Stimulated activated CD8-positive, alpha-beta memory T cell treated with anti-CD3 and anti-CD28 coated beads, Interleukin-4, amount 100 ng/mL, for 4 hours (primary cell): ENCODE results near the gene SHROOM2.

Source experiments
- DNase-seq, 2 donors: peaks; one replicate each; pipeline ENCODE4 v3.0.0-alpha.2; 2020; ENCODE audit warnings: low read depth in 2 of 2, low spot score in 1 of 2

Gene SHROOM2

GRCh38 chrX:9937761-9938160 lies 151.5 kb downstream of the SHROOM2 start:
- DNase-seq: no peak

GRCh38 chrX:9938516-9938915 lies 152.3 kb downstream of the SHROOM2 start:
- DNase-seq: no peak

- DNase-seq: no peak
These were observed 154.2 kb downstream of the SHROOM2 start for GRCh38 chrX:9940421-9940820.

- DNase-seq: peak; percentile 9 to 38
These were observed 155.9 kb downstream of the SHROOM2 start for GRCh38 chrX:9942086-9942485.

- DNase-seq: no peak
These were observed 157.2 kb downstream of the SHROOM2 start for GRCh38 chrX:9943420-9943819.

- DNase-seq: no peak
These were observed 161.0 kb downstream of the SHROOM2 start for GRCh38 chrX:9947131-9947794.

- DNase-seq: no peak
These were observed 162.2 kb downstream of the SHROOM2 start for GRCh38 chrX:9948406-9948805.

- DNase-seq: no peak
These were observed 166.1 kb downstream of the SHROOM2 start for GRCh38 chrX:9952300-9952699.

GRCh38 chrX:9953396-9953795 lies 167.2 kb downstream of the SHROOM2 start:
- no peak for DNase-seq

GRCh38 chrX:9955506-9955905 lies 169.3 kb downstream of the SHROOM2 start:
- no peak for DNase-seq

- DNase-seq: no peak
These were observed 171.5 kb downstream of the SHROOM2 start for GRCh38 chrX:9957743-9958142.

GRCh38 chrX:9958183-9958582 lies 172.0 kb downstream of the SHROOM2 start:
- DNase-seq: no peak

- DNase-seq: no peak
These were observed 175.5 kb downstream of the SHROOM2 start for GRCh38 chrX:9961750-9962149.

- DNase-seq: no peak
These were observed 180.7 kb downstream of the SHROOM2 start, which contains the start of gene CLDN34 for GRCh38 chrX:9966775-9967408. TSS of gene CLDN34 (plus strand) at chrX:9967358. CDS start at chrX:9967358, 0 bp downstream.

GRCh38 chrX:9977635-9978034 lies 191.4 kb downstream of the SHROOM2 start:
- no peak for DNase-seq

- DNase-seq: no peak
These were observed 194.2 kb downstream of the SHROOM2 start for GRCh38 chrX:9980401-9980800.

- DNase-seq: no peak
These were observed 194.7 kb downstream of the SHROOM2 start for GRCh38 chrX:9980927-9981326.

- no peak for DNase-seq
These were observed 197.2 kb downstream of the SHROOM2 start for GRCh38 chrX:9983441-9983840.

- no peak for DNase-seq
These were observed 197.6 kb downstream of the SHROOM2 start for GRCh38 chrX:9983846-9984245.

GRCh38 chrX:9988762-9989161 lies 202.5 kb downstream of the SHROOM2 start:
- no peak for DNase-seq

- no peak for DNase-seq
These were observed 205.8 kb downstream of the SHROOM2 start for GRCh38 chrX:9992061-9992460.

- DNase-seq: no peak
These were observed 206.5 kb downstream of the SHROOM2 start for GRCh38 chrX:9992724-9993123.

- DNase-seq: peak; percentile 47 to 60
These were observed 209.7 kb downstream of the SHROOM2 start for GRCh38 chrX:9995855-9996339.
